Measurements from ENCODE around the gene SHMT2.

The SHMT2 gene

GRCh38 chr12:57239587-57240065 lies 10.1 kb downstream of the SHMT2 start:
- no peak for DNase-seq (ENCODE audit: low read depth in 2 of 2)

- no peak for DNase-seq (ENCODE audit: low read depth in 2 of 2)
Measured at GRCh38 chr12:57240066-57240921, 10.8 kb downstream of the SHMT2 start.

GRCh38 chr12:57240926-57241401 lies 11.5 kb downstream of the SHMT2 start:
- DNase-seq (ENCODE audit: low read depth in 2 of 2): no peak

GRCh38 chr12:57241402-57242310 lies 12.1 kb downstream of the SHMT2 start:
- DNase-seq (ENCODE audit: low read depth in 2 of 2): no peak

GRCh38 chr12:57242329-57242690 lies 12.8 kb downstream of the SHMT2 start:
- no peak for DNase-seq (ENCODE audit: low read depth in 2 of 2)

GRCh38 chr12:57242691-57243454 lies 13.4 kb downstream of the SHMT2 start:
- no peak for DNase-seq (ENCODE audit: low read depth in 2 of 2)

GRCh38 chr12:57243521-57244311 lies 14.2 kb downstream of the SHMT2 start:
- peak in 1 of 2 experiments; percentile 29 for DNase-seq (ENCODE audit: low read depth in 2 of 2)

- DNase-seq (ENCODE audit: low read depth in 2 of 2): no peak
Measured at GRCh38 chr12:57244312-57244696, 14.8 kb downstream of the SHMT2 start.

GRCh38 chr12:57247041-57247440 lies 17.5 kb downstream of the SHMT2 start:
- DNase-seq (ENCODE audit: low read depth in 2 of 2): no peak

- DNase-seq (ENCODE audit: low read depth in 2 of 2): no peak
Measured at GRCh38 chr12:57248934-57249742, 19.6 kb downstream of the SHMT2 start.

- DNase-seq (ENCODE audit: low read depth in 2 of 2): no peak
Measured at GRCh38 chr12:57250541-57250940, 21.0 kb downstream of the SHMT2 start.

GRCh38 chr12:57250956-57251355 lies 21.4 kb downstream of the SHMT2 start, which contains the start of gene STAC3:
Gene STAC3, minus strand, starts transcription at chr12:57251187. Its CDS starts 1,551 bp downstream, at chr12:57249636.
- no peak for DNase-seq (ENCODE audit: low read depth in 2 of 2)

- DNase-seq (ENCODE audit: low read depth in 2 of 2): no peak
Measured at GRCh38 chr12:57254506-57255280, 25.2 kb downstream of the SHMT2 start.

- DNase-seq (ENCODE audit: low read depth in 2 of 2): no peak
Measured at GRCh38 chr12:57255916-57256315, 26.4 kb downstream of the SHMT2 start.

- DNase-seq (ENCODE audit: low read depth in 2 of 2): no peak
Measured at GRCh38 chr12:57258977-57259970, 29.8 kb downstream of the SHMT2 start.

GRCh38 chr12:57260366-57260765 lies 30.9 kb downstream of the SHMT2 start:
- no peak for DNase-seq (ENCODE audit: low read depth in 2 of 2)

GRCh38 chr12:57261428-57261865 lies 31.9 kb downstream of the SHMT2 start:
- DNase-seq (ENCODE audit: low read depth in 2 of 2): no peak
